Activated T-helper 17 cell treated with anti-CD3 and anti-CD28 coated beads, Interleukin-2, amount 50 U/mL, for 72 hours (primary cell): ENCODE measurements around the gene OR4X1. TPM values are rescaled to one million over a fixed set of nuclear protein-coding genes. Genes with fewer than 3 reads are reported as not detected.
A peak's percentile ranks its signal among the peaks of the same experiment; 100 is the strongest.
"Not testable (repeated sequence)": the region's sequence is repeated elsewhere in the genome, so short reads cannot be mapped to it uniquely, and the experiment has no call there.

Experiments used
- ATAC-seq: fragments of 150-1000 bp; cut with Tn5 transposase; replicated peaks from 2 replicates; pipeline ENCODE4 v1.10.0; 2021; ENCODE audit warnings: mild to moderate bottlenecking, moderate library complexity
- H3K27ac Mint-ChIP-seq: one replicate; pipeline ENCODE4 v1.8.0; 2022; ENCODE audit warnings: mixed read lengths
- H3K27me3 Mint-ChIP-seq: one replicate; pipeline ENCODE4 v1.8.0; 2022; ENCODE audit warnings: mixed read lengths
- H3K36me3 Mint-ChIP-seq: one replicate; pipeline ENCODE4 v1.8.0; 2022; ENCODE audit warnings: low read depth, mild to moderate bottlenecking, mixed read lengths
- H3K4me1 Mint-ChIP-seq: one replicate; pipeline ENCODE4 v1.8.0; 2022; ENCODE audit warnings: mixed read lengths
- H3K4me3 Mint-ChIP-seq: one replicate; pipeline ENCODE4 v1.8.0; 2022; ENCODE audit warnings: mild to moderate bottlenecking, mixed read lengths
- H3K9me3 Mint-ChIP-seq: one replicate; pipeline ENCODE4 v1.8.0; 2022; ENCODE audit warnings: mixed read lengths
- total RNA-seq, 2 donors: library from RNA; stranded (reverse); gene quantifications; one replicate each; pipeline ENCODE4 v1.2.3, GENCODE V29; 2022

The OR4X1 gene
- not detected for total RNA-seq

GRCh38 chr11:48263423-48263911, at the start of gene OR4X1:
Gene OR4X1 (plus strand): TSS chr11:48263861. CDS start chr11:48263861, 0 bp downstream.
- Mint-ChIP-seq H3K27ac (no peak within 1 kb of the TSS), H3K36me3 (no peaks in the 10 kb centered on the region)

GRCh38 chr11:48216510-48216909, 47.2 kb upstream of the OR4X1 start, which contains the start of gene OR4B1:
Gene OR4B1 (plus strand): TSS chr11:48216810. CDS start chr11:48216810, 0 bp downstream.
- no peak within 1 kb of the TSS for H3K27ac Mint-ChIP-seq
- H3K4me3 Mint-ChIP-seq, result no peak within 1 kb of the TSS
- H3K36me3 Mint-ChIP-seq, result no peaks in the 10 kb centered on the region
- no peaks in the 10 kb centered on the region for H3K4me1 Mint-ChIP-seq
- H3K27me3 Mint-ChIP-seq, result no peaks in the 10 kb centered on the region
- ATAC-seq, result no peak
- no peaks in the 10 kb centered on the region for H3K9me3 Mint-ChIP-seq

More at GRCh38 chr11:48263423-48263911, at the start of gene OR4X1:
- no peaks in the 10 kb centered on the region for H3K27me3 Mint-ChIP-seq
- no peaks in the 10 kb centered on the region for H3K4me1 Mint-ChIP-seq
- no peak within 1 kb of the TSS for H3K4me3 Mint-ChIP-seq
- H3K9me3 Mint-ChIP-seq, result no peaks in the 10 kb centered on the region
- no peak for ATAC-seq

GRCh38 chr11:48228761-48229160, 34.9 kb upstream of the OR4X1 start:
- ATAC-seq, result no peak
- no peak overlapping the region for H3K27ac Mint-ChIP-seq
- no peaks in the 10 kb centered on the region for H3K36me3 Mint-ChIP-seq
- H3K9me3 Mint-ChIP-seq, result no peaks in the 10 kb centered on the region
- H3K27me3 Mint-ChIP-seq, result peaks cover 3% of the 10 kb centered on the region
- H3K4me3 Mint-ChIP-seq, result no peak overlapping the region
- H3K4me1 Mint-ChIP-seq, result no peaks in the 10 kb centered on the region

- H3K27ac Mint-ChIP-seq, H3K36me3 Mint-ChIP-seq, H3K9me3 Mint-ChIP-seq, H3K27me3 Mint-ChIP-seq, H3K4me1 Mint-ChIP-seq, H3K4me3 Mint-ChIP-seq, ATAC-seq: not testable (repeated sequence)
These were observed 33.6 kb upstream of the OR4X1 start for GRCh38 chr11:48230057-48230456.

GRCh38 chr11:48237727-48238126, 25.9 kb upstream of the OR4X1 start:
- no peak for ATAC-seq
- H3K36me3 Mint-ChIP-seq, result no peaks in the 10 kb centered on the region
- H3K27ac Mint-ChIP-seq, result no peak overlapping the region
- H3K4me3 Mint-ChIP-seq, result no peak overlapping the region
- no peaks in the 10 kb centered on the region for H3K9me3 Mint-ChIP-seq
- H3K4me1 Mint-ChIP-seq, result no peaks in the 10 kb centered on the region
- peaks cover 9% of the 10 kb centered on the region for H3K27me3 Mint-ChIP-seq

GRCh38 chr11:48242501-48242900, 21.2 kb upstream of the OR4X1 start:
- Mint-ChIP-seq H3K27ac (no peak overlapping the region), H3K27me3 (peaks cover 21% of the 10 kb centered on the region), H3K9me3 (peaks cover 4% of the 10 kb centered on the region), H3K4me1 (no peaks in the 10 kb centered on the region), H3K36me3 (no peaks in the 10 kb centered on the region), H3K4me3 (no peak overlapping the region)
- no peak for ATAC-seq

GRCh38 chr11:48244804-48245203, 18.9 kb upstream of the OR4X1 start, which contains the start of gene OR4X2:
Gene OR4X2 (plus strand): TSS chr11:48245104. CDS start chr11:48245104, 0 bp downstream.
- Mint-ChIP-seq H3K4me3 (no peak within 1 kb of the TSS), H3K4me1 (no peaks in the 10 kb centered on the region), H3K27me3 (peaks cover 24% of the 10 kb centered on the region), H3K27ac (no peak within 1 kb of the TSS), H3K9me3 (peaks cover 7% of the 10 kb centered on the region), H3K36me3 (no peaks in the 10 kb centered on the region)
- no peak for ATAC-seq

GRCh38 chr11:48248902-48249301, 14.8 kb upstream of the OR4X1 start:
- no peak overlapping the region for H3K4me3 Mint-ChIP-seq
- no peaks in the 10 kb centered on the region for H3K36me3 Mint-ChIP-seq
- H3K27me3 Mint-ChIP-seq, result peaks cover 12% of the 10 kb centered on the region
- H3K9me3 Mint-ChIP-seq, result peaks cover 7% of the 10 kb centered on the region
- H3K27ac Mint-ChIP-seq, result no peak overlapping the region
- H3K4me1 Mint-ChIP-seq, result no peaks in the 10 kb centered on the region
- ATAC-seq, result no peak

- peaks cover 11% of the 10 kb centered on the region for H3K27me3 Mint-ChIP-seq
- no peaks in the 10 kb centered on the region for H3K4me1 Mint-ChIP-seq
- no peak for ATAC-seq
- no peaks in the 10 kb centered on the region for H3K36me3 Mint-ChIP-seq
- H3K9me3 Mint-ChIP-seq, result no peaks in the 10 kb centered on the region
- no peak overlapping the region for H3K4me3 Mint-ChIP-seq
- H3K27ac Mint-ChIP-seq, result no peak overlapping the region
These were observed 2.1 kb upstream of the OR4X1 start for GRCh38 chr11:48261600-48261999.

GRCh38 chr11:48270621-48271020, 7.0 kb downstream of the OR4X1 start:
- Mint-ChIP-seq H3K36me3 (no peaks in the 10 kb centered on the region), H3K27ac (no peak overlapping the region)

GRCh38 chr11:48272606-48273005, 8.9 kb downstream of the OR4X1 start:
- Mint-ChIP-seq H3K36me3 (no peaks in the 10 kb centered on the region), H3K4me3 (no peak overlapping the region), H3K9me3 (no peaks in the 10 kb centered on the region), H3K27me3 (no peaks in the 10 kb centered on the region), H3K4me1 (no peaks in the 10 kb centered on the region), H3K27ac (no peak overlapping the region)
- ATAC-seq, result no peak

More at GRCh38 chr11:48270621-48271020, 7.0 kb downstream of the OR4X1 start:
- no peak for ATAC-seq
- Mint-ChIP-seq H3K9me3 (no peaks in the 10 kb centered on the region), H3K4me1 (no peaks in the 10 kb centered on the region), H3K27me3 (no peaks in the 10 kb centered on the region), H3K4me3 (no peak overlapping the region)

- Mint-ChIP-seq H3K27ac (no peak within 1 kb of the TSS), H3K9me3 (no peaks in the 10 kb centered on the region), H3K36me3 (no peaks in the 10 kb centered on the region), H3K4me1 (no peaks in the 10 kb centered on the region), H3K27me3 (no peaks in the 10 kb centered on the region), H3K4me3 (no peak within 1 kb of the TSS)
- ATAC-seq, result no peak
These were observed 42.3 kb downstream of the OR4X1 start, which contains the start of gene OR4S1 for GRCh38 chr11:48305923-48306322. Gene OR4S1 (plus strand): TSS chr11:48306223. CDS start chr11:48306223, 0 bp downstream.

GRCh38 chr11:48307760-48308386, 44.2 kb downstream of the OR4X1 start:
- peak; percentile 66 for ATAC-seq

GRCh38 chr11:48313590-48313989, 49.9 kb downstream of the OR4X1 start:
- H3K4me3 Mint-ChIP-seq, H3K36me3 Mint-ChIP-seq, ATAC-seq, H3K4me1 Mint-ChIP-seq, H3K27ac Mint-ChIP-seq, H3K9me3 Mint-ChIP-seq: not testable (repeated sequence)
- H3K27me3 Mint-ChIP-seq, result peaks cover 11% of the 10 kb centered on the region

More at GRCh38 chr11:48307760-48308386, 44.2 kb downstream of the OR4X1 start:
- Mint-ChIP-seq H3K27ac (no peak overlapping the region), H3K27me3 (no peaks in the 10 kb centered on the region), H3K9me3 (no peaks in the 10 kb centered on the region), H3K4me1 (no peaks in the 10 kb centered on the region), H3K4me3 (no peak overlapping the region), H3K36me3 (no peaks in the 10 kb centered on the region)
